Measurements from ENCODE around the gene RSL24D1. TPM values are rescaled to one million over a fixed set of nuclear protein-coding genes. Genes with fewer than 3 reads are reported as not detected.
A peak's percentile ranks its signal among the peaks of the same experiment; 100 is the strongest.

RSL24D1 gene
- total RNA-seq, 4 donors from 2014 or later: 22.6 to 61.9 (median 28.2) TPM

DNA sequence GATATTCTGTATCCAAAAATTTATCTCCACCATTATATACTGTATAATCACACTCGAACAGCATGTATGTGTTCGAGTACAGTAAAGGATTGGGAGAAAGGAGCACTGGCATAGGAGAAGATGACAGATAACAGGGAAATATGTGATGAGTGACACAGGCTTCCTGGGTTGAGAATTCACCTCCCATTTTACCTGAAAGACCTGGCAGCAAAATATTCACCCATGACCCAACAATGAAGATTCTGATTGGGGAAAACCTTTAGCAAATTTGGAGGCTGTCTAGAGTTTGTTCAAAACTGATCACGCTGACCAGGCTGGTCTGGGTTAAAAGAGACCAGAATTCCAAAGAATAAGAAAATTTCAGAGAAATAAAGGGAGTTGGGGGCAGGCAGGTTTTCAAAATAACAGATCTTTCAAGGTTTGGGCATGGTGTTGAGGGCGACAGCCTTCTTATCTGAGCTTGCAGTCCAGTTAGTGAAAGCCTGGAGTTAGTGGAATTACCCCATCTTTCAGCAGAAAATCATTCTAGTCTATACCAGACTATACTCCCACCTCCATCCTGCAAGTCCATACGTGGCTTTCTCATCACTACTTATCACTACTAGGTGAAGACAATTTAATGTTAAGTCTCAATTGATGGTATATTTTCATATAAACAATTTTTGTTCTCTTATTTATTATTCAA lies 42.8 kb upstream of the RSL24D1 start:
- DNase-seq: no peak
- peak overlapping the region in 1 of 4 donors; percentile 6 for H3K27ac ChIP-seq
- H3K27me3 ChIP-seq: no peaks in the 10 kb centered on the region
- no peaks in the 10 kb centered on the region for H3K36me3 ChIP-seq
- TF ChIP-seq, protein P1, sequence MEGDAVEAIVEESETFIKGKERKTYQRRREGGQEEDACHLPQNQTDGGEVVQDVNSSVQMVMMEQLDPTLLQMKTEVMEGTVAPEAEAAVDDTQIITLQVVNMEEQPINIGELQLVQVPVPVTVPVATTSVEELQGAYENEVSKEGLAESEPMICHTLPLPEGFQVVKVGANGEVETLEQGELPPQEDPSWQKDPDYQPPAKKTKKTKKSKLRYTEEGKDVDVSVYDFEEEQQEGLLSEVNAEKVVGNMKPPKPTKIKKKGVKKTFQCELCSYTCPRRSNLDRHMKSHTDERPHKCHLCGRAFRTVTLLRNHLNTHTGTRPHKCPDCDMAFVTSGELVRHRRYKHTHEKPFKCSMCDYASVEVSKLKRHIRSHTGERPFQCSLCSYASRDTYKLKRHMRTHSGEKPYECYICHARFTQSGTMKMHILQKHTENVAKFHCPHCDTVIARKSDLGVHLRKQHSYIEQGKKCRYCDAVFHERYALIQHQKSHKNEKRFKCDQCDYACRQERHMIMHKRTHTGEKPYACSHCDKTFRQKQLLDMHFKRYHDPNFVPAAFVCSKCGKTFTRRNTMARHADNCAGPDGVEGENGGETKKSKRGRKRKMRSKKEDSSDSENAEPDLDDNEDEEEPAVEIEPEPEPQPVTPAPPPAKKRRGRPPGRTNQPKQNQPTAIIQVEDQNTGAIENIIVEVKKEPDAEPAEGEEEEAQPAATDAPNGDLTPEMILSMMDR (IDR thresholded peaks at IDR 0.05): no peak
- no peak for TF ChIP-seq POLR2A (IDR thresholded peaks at IDR 0.05)
- no peaks in the 10 kb centered on the region for H3K4me1 ChIP-seq
- H3K4me3 ChIP-seq: no peak overlapping the region
- no peaks in the 10 kb centered on the region for H3K9me3 ChIP-seq

DNA sequence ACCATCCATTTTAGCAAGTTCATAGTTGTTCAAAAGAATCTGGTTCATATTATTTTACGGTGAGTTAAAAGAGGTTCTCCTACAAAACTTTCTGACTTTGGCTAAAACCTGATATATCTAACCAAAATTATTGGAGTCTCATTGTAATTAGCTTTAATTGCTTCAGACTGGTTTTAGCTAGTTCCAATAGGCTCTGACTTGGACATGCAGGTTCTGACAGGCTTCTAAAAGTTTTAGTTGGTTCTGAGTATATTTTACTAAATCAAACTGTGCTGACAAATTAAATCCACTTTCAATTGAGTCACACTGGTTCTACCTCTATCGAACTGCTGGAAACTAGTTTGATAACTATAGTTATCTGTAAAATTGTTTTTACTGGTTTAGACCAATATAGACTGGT lies 42.1 kb upstream of the RSL24D1 start:
- no peak overlapping the region for H3K4me3 ChIP-seq
- no peaks in the 10 kb centered on the region for H3K27me3 ChIP-seq
- H3K4me1 ChIP-seq: no peaks in the 10 kb centered on the region
- no peaks in the 10 kb centered on the region for H3K36me3 ChIP-seq
- no peak for DNase-seq
- H3K9me3 ChIP-seq: no peaks in the 10 kb centered on the region
- TF ChIP-seq, protein P1 (IDR thresholded peaks at IDR 0.05): no peak
- H3K27ac ChIP-seq: no peak overlapping the region

DNA sequence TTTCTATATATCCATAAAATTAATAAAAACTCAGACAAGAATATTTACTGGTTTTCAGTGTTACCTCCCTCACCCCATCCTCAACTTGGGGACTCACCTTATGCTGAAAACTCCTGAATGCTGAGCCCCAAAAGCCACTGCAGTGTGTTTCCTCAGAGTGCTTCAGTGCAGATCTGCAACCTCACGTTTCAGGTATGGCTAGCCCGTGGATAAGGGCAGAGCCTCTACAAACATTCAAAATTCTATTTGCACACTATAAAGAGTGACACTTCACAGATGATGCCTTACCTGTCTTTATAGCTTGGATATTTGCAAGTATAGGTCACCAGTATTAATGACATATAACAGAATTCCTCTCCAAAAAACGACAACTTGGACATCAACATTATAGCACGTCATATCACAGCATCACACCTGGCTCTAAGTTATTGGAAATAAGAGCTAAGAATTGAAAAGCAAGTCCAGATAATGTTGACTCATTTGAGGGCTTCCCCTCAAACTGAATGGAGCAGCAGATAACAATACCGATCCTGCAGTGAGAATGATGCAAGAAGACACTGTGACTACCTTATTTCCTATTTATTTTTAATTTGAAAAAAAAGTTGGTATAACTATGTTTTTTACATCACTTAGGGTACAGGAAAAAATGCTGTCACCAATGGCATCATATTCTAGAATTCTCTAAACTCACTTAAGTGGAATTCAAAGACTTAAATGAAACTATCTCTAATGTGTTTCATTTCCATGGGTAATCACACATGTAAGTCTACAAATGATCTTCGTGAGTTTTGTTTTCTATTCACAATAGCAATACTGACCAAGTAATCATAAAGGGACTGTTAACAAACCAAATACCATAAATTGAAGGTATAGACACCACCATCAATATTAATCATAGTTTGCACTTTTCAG lies 40.7 kb upstream of the RSL24D1 start:
- no peaks in the 10 kb centered on the region for H3K4me1 ChIP-seq
- no peak for DNase-seq
- H3K36me3 ChIP-seq: no peaks in the 10 kb centered on the region
- H3K27me3 ChIP-seq: no peaks in the 10 kb centered on the region
- TF ChIP-seq POLR2A (IDR thresholded peaks at IDR 0.05): no peak
- TF ChIP-seq, protein P1 (IDR thresholded peaks at IDR 0.05): peak in 1 of 6 experiments; percentile 25
- H3K4me3 ChIP-seq: peak overlapping the region in 1 of 4 donors; percentile 11
- no peak overlapping the region for H3K27ac ChIP-seq
- H3K9me3 ChIP-seq: no peaks in the 10 kb centered on the region

DNA sequence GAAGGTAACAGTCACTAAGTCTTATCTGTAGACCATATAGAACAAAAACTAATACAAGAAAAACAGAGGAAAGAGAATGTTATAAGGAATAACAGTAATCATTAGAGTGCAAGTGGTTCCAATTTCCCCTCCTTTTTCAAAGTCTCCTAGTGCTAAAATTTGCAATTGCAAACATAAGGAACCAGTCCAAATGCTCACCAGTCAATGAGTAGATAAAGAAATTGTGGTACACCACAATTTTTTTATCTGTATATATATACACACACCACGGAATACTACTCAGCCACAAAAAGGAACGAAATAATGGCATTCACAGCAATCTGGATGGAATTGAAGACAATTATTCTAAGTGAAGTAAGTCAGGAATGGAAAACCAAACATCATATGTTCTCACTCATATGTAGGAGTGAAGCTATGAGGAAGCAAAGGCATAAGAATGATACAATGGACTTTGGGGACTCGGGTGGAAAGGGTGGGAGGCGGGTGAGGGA lies 38.9 kb upstream of the RSL24D1 start:
- no peak overlapping the region for H3K27ac ChIP-seq
- no peak for TF ChIP-seq POLR2A (IDR thresholded peaks at IDR 0.05)
- TF ChIP-seq, protein P1 (IDR thresholded peaks at IDR 0.05): no peak
- no peak overlapping the region for H3K4me3 ChIP-seq
- H3K9me3 ChIP-seq: no peaks in the 10 kb centered on the region
- no peaks in the 10 kb centered on the region for H3K27me3 ChIP-seq
- no peaks in the 10 kb centered on the region for H3K4me1 ChIP-seq
- no peaks in the 10 kb centered on the region for H3K36me3 ChIP-seq
- DNase-seq: no peak

DNA sequence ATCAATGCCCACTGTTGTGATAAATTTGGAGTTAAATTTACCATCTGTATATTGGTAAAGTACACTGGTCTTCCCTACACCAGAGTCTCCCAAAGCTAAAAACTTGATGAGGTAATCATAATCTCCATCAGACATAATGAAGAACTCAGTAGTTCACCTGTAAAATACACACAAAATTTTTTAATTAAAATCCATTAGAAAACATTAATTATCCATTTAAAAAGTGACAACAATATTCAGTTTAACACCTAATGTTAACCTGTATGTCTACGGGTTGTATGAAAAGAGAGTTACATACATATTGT lies 38.0 kb upstream of the RSL24D1 start:
- no peak overlapping the region for H3K4me3 ChIP-seq
- H3K27me3 ChIP-seq: no peaks in the 10 kb centered on the region
- TF ChIP-seq, protein P1 (IDR thresholded peaks at IDR 0.05): no peak
- TF ChIP-seq POLR2A (IDR thresholded peaks at IDR 0.05): no peak
- H3K4me1 ChIP-seq: no peaks in the 10 kb centered on the region
- H3K9me3 ChIP-seq: no peaks in the 10 kb centered on the region
- H3K27ac ChIP-seq: no peak overlapping the region
- no peak for DNase-seq
- H3K36me3 ChIP-seq: no peaks in the 10 kb centered on the region
